GM12892 (cell line): ENCODE results near the gene PLPP2.

ENCODE experiments used
- DNase-seq: peaks from one replicate; pipeline ENCODE4 v3.0.0; 2011; ENCODE audit not compliant: insufficient read length
- FAIRE-seq: peaks from 2 replicates; lab custom pipeline; 2011; peaks lifted over from hg19 to GRCh38; lab: Jason Lieb, UNC
- POLR2A ChIP-seq: IDR thresholded peaks from 2 replicates; pipeline ENCODE4 v1.6.1; 2011; ENCODE audit warnings: low read depth, low read length, control low read depth
- POLR2AphosphoS5 ChIP-seq: IDR thresholded peaks from 2 replicates; pipeline ENCODE4 v1.6.1; 2011; ENCODE audit warnings: low read depth, low read length, control low read depth
- TAF1 ChIP-seq: IDR thresholded peaks from 2 replicates; pipeline ENCODE4 v1.6.1; 2011; ENCODE audit warnings: low read depth, mild to moderate bottlenecking, control low read depth, low read length, borderline replicate concordance

Gene PLPP2

DNA sequence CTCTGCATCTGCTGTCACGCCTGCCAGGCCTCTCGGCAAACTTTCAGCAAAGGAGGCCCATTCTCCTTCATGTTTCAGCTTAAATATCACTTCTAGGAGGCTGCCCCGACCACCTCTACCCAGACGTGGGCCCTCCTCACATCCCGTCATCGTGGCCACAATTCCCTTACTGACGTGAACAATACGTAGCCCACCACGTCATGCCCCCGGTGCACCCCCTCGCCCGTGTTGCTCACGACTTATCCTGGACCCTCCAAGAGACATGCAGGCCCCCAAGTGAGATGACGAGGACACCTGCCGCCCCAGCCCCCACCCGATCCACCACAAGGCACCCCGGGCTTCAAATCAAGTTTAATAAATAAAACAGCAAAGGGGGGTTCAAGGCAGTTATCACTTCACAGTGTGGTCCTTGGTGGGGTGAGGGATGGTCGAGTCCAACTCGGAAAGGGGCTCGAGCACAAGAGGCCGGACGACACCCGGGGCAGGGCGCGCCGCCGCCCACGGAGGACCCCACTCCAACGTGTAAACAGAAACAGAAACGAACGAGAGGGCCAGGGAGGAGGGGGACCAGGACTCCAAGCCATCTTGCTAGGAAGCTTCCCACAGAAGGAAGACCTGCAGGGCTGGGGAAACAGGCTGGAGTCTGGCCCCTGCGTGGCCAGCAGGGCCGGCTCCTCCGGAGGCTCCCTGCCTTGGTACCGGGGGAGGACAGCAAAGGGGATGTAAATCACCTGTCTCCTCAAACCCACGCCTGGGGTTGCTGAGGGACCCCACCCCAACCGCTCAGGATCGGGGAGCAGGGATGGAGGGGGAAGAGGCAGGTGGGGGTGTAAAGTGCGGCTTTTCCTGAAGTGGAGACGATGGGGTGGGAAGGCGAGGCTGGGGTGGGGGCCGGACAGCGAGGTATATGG, 14.3 kb upstream of the PLPP2 start:
- DNase-seq (no peak), FAIRE-seq (no peak)
- TF ChIP-seq POLR2AphosphoS5: peak; percentile 6; the same call in 1 of the 2 replicates
- no peak for TF ChIP-seq TAF1
- no peak for TF ChIP-seq POLR2A

DNA sequence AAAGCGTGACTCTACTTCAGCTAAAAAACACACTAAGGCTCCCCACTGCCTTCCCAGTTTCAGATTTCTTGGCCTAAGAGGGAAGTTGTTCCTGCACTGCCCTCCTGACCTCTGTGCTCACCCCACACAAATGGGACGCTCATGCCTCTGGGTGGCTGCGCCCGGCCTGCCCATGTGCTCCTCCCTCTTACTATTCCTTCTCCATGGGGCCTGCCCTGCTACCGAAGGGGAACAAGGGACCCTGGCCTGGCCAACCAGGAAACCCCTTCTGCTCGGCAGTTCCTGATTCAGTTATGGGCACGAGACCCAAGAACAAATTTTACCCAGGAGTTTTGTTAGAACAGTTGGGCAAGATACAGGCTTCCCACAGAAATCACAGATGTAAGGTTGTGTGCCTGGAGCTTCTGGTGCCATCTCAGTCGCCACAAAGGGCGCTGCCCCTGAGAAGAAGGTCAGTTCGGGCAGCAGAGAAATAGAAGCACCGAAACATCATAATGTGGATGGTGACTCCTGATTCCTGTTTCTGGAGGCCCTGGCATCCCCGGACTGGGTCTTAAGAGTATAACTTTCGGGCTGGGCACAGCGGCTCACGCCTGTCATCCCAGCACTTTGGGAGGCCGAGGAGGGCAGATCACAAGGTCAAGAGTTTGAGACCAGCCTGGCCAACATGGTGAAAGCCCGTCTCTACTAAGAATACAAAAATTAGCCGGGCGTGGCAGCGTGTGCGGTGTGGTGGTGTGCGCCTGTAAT, 5.4 kb upstream of the PLPP2 start:
- DNase-seq (no peak), FAIRE-seq (no peak)
- TF ChIP-seq TAF1 (no peak), POLR2AphosphoS5 (no peak), POLR2A (no peak)

GRCh38 chr19:295687-296370, 4.6 kb upstream of the PLPP2 start:
- FAIRE-seq: no peak
- TF ChIP-seq POLR2A (no peak), TAF1 (no peak), POLR2AphosphoS5 (no peak)
- DNase-seq: no peak

GRCh38 chr19:294946-295686, 3.9 kb upstream of the PLPP2 start:
- FAIRE-seq: no peak
- DNase-seq: peak; percentile 77
- TF ChIP-seq POLR2AphosphoS5 (no peak), POLR2A (no peak), TAF1 (no peak)

GRCh38 chr19:294341-294945, 3.2 kb upstream of the PLPP2 start:
- TF ChIP-seq POLR2AphosphoS5 (no peak), TAF1 (no peak), POLR2A (no peak)
- FAIRE-seq (no peak), DNase-seq (peak; percentile 24)

DNA sequence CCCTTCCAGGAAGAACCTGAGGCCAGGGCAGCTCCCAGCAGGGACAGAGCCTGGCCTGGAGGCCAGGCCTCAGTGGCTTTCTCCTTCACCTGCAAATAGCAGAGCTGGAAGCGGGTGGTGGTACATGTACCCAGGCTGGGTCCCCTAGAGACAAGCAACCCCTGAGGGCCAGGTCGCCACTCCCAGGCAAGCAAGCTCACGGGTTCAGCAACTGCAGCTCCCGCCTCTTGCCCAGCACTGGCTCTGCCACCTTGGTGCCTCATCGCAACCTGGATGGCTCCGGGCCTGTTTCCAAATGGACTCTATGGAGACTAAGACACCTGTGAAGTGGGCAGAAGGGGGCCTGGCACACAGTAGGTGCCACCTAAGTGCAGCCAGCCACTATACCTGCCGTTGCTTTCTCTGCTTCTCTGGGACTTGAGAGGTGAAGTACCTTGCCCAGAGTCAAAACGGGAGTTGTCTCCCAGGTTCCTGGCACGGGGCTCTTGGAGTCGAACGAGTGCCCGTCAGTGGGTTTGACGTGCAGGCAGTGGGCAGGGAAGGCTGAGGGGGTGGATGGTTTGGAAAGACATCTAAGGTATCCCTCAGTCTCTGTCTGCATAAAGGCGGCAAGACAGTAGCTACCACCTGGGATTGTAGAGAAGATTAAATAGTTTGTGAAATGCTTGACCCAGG, 2.4 kb upstream of the PLPP2 start:
- FAIRE-seq: no peak
- no peak for DNase-seq
- TF ChIP-seq POLR2A: no peak
- TF ChIP-seq TAF1: no peak
- no peak for TF ChIP-seq POLR2AphosphoS5

GRCh38 chr19:292951-293350, 1.7 kb upstream of the PLPP2 start:
- no peak for DNase-seq
- no peak for TF ChIP-seq TAF1
- TF ChIP-seq POLR2A: no peak
- no peak for FAIRE-seq

GRCh38 chr19:292281-292884, 1.2 kb upstream of the PLPP2 start:
- DNase-seq (no peak), FAIRE-seq (no peak)
- TF ChIP-seq POLR2A (no peak), POLR2AphosphoS5 (no peak), TAF1 (no peak)

GRCh38 chr19:291561-292280, 518 bp upstream of the PLPP2 start:
- no peak for DNase-seq
- FAIRE-seq: no peak
- TF ChIP-seq POLR2AphosphoS5: no peak
- TF ChIP-seq POLR2A: no peak
- TF ChIP-seq TAF1: no peak
